Endothelial cell of umbilical vein (primary cell): ENCODE data around the gene CHST15. TPM values are rescaled to one million over a fixed set of nuclear protein-coding genes. Genes with fewer than 3 reads are reported as not detected.

ENCODE experiments used
- BruUV-seq: library from RNA; stranded (reverse); fragments of 400-500 nt; replicated peaks from 2 replicates; lab custom pipeline; 2021; lab: Mats Ljungman, UMichigan
- CTCF ChIA-PET: fragments of 300-600, 350-600 bp; sonication (Branson Sonifier 250); formaldehyde crosslinking; loops from one replicate; lab custom pipeline; 2021; ENCODE audit warnings: antibody characterized with exemption, inconsistent platforms; lab: Charles Lee
- POLR2A ChIA-PET: fragments of 300-600, 350-600 bp; sonication (Branson Sonifier 250); formaldehyde crosslinking; loops from one replicate; lab custom pipeline; 2021; ENCODE audit warnings: antibody characterized with exemption, inconsistent platforms; lab: Charles Lee
- DNase-seq: peaks from one replicate; pipeline ENCODE4 v3.0.0-alpha.2; 2011; ENCODE audit warnings: low read depth, low spot score
- FAIRE-seq: peaks from 2 replicates; lab custom pipeline; 2011; peaks lifted over from hg19 to GRCh38; lab: Jason Lieb, UNC
- H2AFZ ChIP-seq: 2 replicates; pipeline ENCODE4 v1.6.0; 2012; ENCODE audit warnings: low read depth, low read length, control low read depth, inconsistent platforms
- H3K27ac ChIP-seq: 2 replicates; pipeline ENCODE4 v1.5.1; 2011; ENCODE audit warnings: low read depth, mild to moderate bottlenecking, control low read depth, low read length, moderate library complexity; ENCODE audit not compliant: insufficient read depth
- H3K27me3 ChIP-seq, 2 experiments: 2 replicates each; pipeline versions ENCODE4 v1.6.0 to v1.6.1; 2011; ENCODE audit warnings: low read length in 2 of 2, mixed read lengths in 1 of 2; ENCODE audit not compliant: control insufficient read depth in 2 of 2, insufficient read depth in 2 of 2
- H3K36me3 ChIP-seq, 2 experiments: 2 replicates in 1 of 2; 3 replicates in 1 of 2; pipeline ENCODE4 v1.5.1; 2011; ENCODE audit warnings: low read length in 2 of 2, mild to moderate bottlenecking in 1 of 2, moderate library complexity in 1 of 2; ENCODE audit not compliant: control insufficient read depth in 2 of 2, insufficient read depth in 2 of 2; ENCODE audit errors: extremely low read depth in 1 of 2
- H3K4me1 ChIP-seq: 3 replicates; pipeline ENCODE4 v1.5.1; 2011; ENCODE audit warnings: mild to moderate bottlenecking, low read length; ENCODE audit not compliant: control insufficient read depth, insufficient read depth; ENCODE audit errors: extremely low read depth
- H3K4me2 ChIP-seq: 2 replicates; pipeline ENCODE4 v1.6.1; 2011; ENCODE audit warnings: low read length, control low read depth, mixed read lengths; ENCODE audit not compliant: insufficient read depth
- H3K4me3 ChIP-seq, 3 experiments: fragments of 200-600 bp in 1 of 3; sonication (generic), shearing (Covaris generic) in 1 of 3; replicated peaks in 1 of 3; 2 replicates each; pipeline ENCODE4 v1.5.1; 2011 to 2016; ENCODE audit warnings: control low read depth in 3 of 3, low read length in 3 of 3, mild to moderate bottlenecking in 2 of 3, inconsistent platforms in 1 of 3, low read depth in 1 of 3, moderate library complexity in 1 of 3; ENCODE audit not compliant: insufficient read depth in 1 of 3
- H3K79me2 ChIP-seq: 2 replicates; pipeline ENCODE4 v1.6.0; 2012; ENCODE audit warnings: low read length, inconsistent platforms; ENCODE audit not compliant: control insufficient read depth, insufficient read depth
- H3K9ac ChIP-seq: replicated peaks from 2 replicates; pipeline ENCODE3; 2011; ENCODE audit warnings: low read length, control low read depth; ENCODE audit not compliant: insufficient read depth; ENCODE audit errors: extremely low read depth
- H3K9me1 ChIP-seq: replicated peaks from 3 replicates; pipeline ENCODE4 v1.6.0; 2011; ENCODE audit warnings: mild to moderate bottlenecking, low read length; ENCODE audit not compliant: control insufficient read depth, insufficient read depth; ENCODE audit errors: extremely low read depth
- H3K9me3 ChIP-seq: replicated peaks from 2 replicates; pipeline ENCODE4 v1.5.1; 2012; ENCODE audit warnings: low read length, inconsistent platforms; ENCODE audit not compliant: control insufficient read depth, insufficient read depth
- H4K20me1 ChIP-seq: replicated peaks from 2 replicates; pipeline ENCODE3; 2011; ENCODE audit warnings: mild to moderate bottlenecking, low read length; ENCODE audit not compliant: control insufficient read depth, insufficient read depth; ENCODE audit errors: extremely low read depth
- EZH2 ChIP-seq: IDR thresholded peaks from 2 replicates; pipeline ENCODE4 v1.6.1; 2012; ENCODE audit warnings: borderline replicate concordance, low read depth, mild to moderate bottlenecking, moderate library complexity, low read length, inconsistent platforms; ENCODE audit not compliant: severe bottlenecking
- FOS ChIP-seq: IDR thresholded peaks from 2 replicates; pipeline ENCODE4 v1.6.1; 2011; ENCODE audit warnings: mild to moderate bottlenecking, low read length, moderate library complexity, borderline replicate concordance; ENCODE audit not compliant: insufficient read depth
- GATA2 ChIP-seq: IDR thresholded peaks from 2 replicates; pipeline ENCODE4 v1.7.0; 2011; ENCODE audit warnings: low read depth, mild to moderate bottlenecking, moderate library complexity, mixed read lengths, low read length; ENCODE audit not compliant: insufficient read length, insufficient read depth
- JUN ChIP-seq: IDR thresholded peaks from 2 replicates; pipeline ENCODE4 v1.6.1; 2011; ENCODE audit warnings: borderline replicate concordance, low read depth; ENCODE audit not compliant: insufficient read length, insufficient read depth
- MYC ChIP-seq: IDR thresholded peaks from one replicate; pipeline ENCODE4 v1.6.1; 2011; ENCODE audit warnings: mild to moderate bottlenecking, low read depth, low read length
- POLR2A ChIP-seq: IDR thresholded peaks from 2 replicates; pipeline ENCODE4 v1.6.1; 2012; ENCODE audit warnings: low read depth, mild to moderate bottlenecking, control low read depth, low read length
- POLR2AphosphoS5 ChIP-seq: IDR thresholded peaks from 2 replicates; pipeline ENCODE4 v1.6.1; 2012; ENCODE audit warnings: low read depth, mild to moderate bottlenecking, control low read depth, low read length, moderate library complexity; ENCODE audit not compliant: insufficient read depth
- dilution Hi-C: fragments of 300-500 bp; cut with MboI; formaldehyde crosslinking; loops from one replicate; pipeline ENCODE4 v1.15.0; 2019; ENCODE audit warnings: low sequenced_read_pairs; ENCODE audit not compliant: extremely low pct_ligation_motif_present
- intact Hi-C: fragments of 100-400 bp; cut with micrococcal nuclease; formaldehyde crosslinking; loops from one replicate; pipeline ENCODE4 v1.10.0; 2022
- polyA plus RNA-seq, 4 experiments: library from polyadenylated mRNA; depleted of rRNA in 3 of 4; stranded (reverse) in 3 of 4; unstranded in 1 of 4; fragments of >200 nt; gene quantifications; 2 replicates each; pipeline versions ENCODE4 v1.2.1 to v1.2.3, GENCODE V29; 2011 to 2012; ENCODE audit warnings: missing spikeins in 1 of 4
- total RNA-seq: library from RNA; stranded (reverse); gene quantifications from 2 replicates; pipeline ENCODE4 v1.2.3, GENCODE V29; 2021
- TF ChIP-seq, protein P1 (sequence below): IDR thresholded peaks from 2 replicates; pipeline ENCODE4 v1.6.1; 2011; ENCODE audit not compliant: insufficient read depth, insufficient read length
- TF ChIP-seq, protein P2 (sequence below), 2 donors: IDR thresholded peaks; 1 replicate in 1 of 2; 2 replicates in 1 of 2; pipeline ENCODE4 v1.5.1; 2011; ENCODE audit warnings: low read length in 2 of 2, mild to moderate bottlenecking in 2 of 2, moderate library complexity in 2 of 2, control low read depth in 1 of 2, inconsistent platforms in 1 of 2, low read depth in 1 of 2; ENCODE audit not compliant: insufficient read depth in 1 of 2; ENCODE audit errors: extremely low read depth in 1 of 2

CHST15 gene
- total and polyA plus RNA-seq, 2 donors (not counting 3 experiments of a cell fraction or from before 2014, with no cell fraction given): 23.1 to 29.2 TPM

DNA sequence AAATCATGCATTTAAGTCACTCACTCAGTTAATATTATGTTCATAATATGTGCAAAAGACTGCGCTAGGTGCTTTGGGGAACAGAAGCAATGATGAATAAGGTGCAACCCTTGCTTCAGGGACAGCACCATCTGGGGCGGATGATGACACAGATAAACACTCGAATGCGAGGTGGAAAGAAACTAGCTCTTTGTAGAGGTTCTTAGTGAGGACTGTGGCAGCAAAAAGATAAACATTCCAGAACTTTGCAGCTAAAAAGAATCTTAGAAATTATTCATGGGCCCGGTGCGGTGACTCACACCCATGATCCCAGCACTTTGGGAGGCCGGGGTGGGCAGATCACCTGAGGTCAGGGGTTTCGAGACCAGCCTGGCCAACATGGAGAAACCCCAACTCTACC is 29.8 kb upstream of the CHST15 start:
- no peak for TF ChIP-seq GATA2
- TF ChIP-seq JUN: no peak
- no peak for TF ChIP-seq EZH2
- TF ChIP-seq, protein P1, sequence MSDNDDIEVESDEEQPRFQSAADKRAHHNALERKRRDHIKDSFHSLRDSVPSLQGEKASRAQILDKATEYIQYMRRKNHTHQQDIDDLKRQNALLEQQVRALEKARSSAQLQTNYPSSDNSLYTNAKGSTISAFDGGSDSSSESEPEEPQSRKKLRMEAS: no peak
- TF ChIP-seq POLR2AphosphoS5: no peak
- TF ChIP-seq POLR2A: no peak
- no peak for TF ChIP-seq FOS
- no peak for TF ChIP-seq MYC
- DNase-seq (no peak), FAIRE-seq (no peak)
- POLR2A ChIA-PET: no interaction called here
- Histone ChIP-seq H3K27me3 (no peaks in the 10 kb centered on the region), H3K36me3 (no peaks in the 10 kb centered on the region), H3K9me3 (no peaks in the 10 kb centered on the region), H3K79me2 (no peaks in the 10 kb centered on the region), H2AFZ (no peak overlapping the region), H3K4me1 (peaks cover 21% of the 10 kb centered on the region), H3K9me1 (no peaks in the 10 kb centered on the region), H4K20me1 (no peaks in the 10 kb centered on the region), H3K4me2 (no peak overlapping the region), H3K9ac (no peak overlapping the region), H3K4me3 (no peak overlapping the region), H3K27ac (no peak overlapping the region)
- dilution Hi-C loops (no loop called here), intact Hi-C loops (loop anchor here (10.0 kb wide), 1 partner anchor 318 kb away; no protein-coding TSS in a partner anchor)
- BruUV-seq: no TSS peak
- CTCF ChIA-PET: interaction anchor here (1.5 kb wide), 1 partner anchor 266 kb away, joined by 4 read pairs; no protein-coding TSS in a partner anchor

DNA sequence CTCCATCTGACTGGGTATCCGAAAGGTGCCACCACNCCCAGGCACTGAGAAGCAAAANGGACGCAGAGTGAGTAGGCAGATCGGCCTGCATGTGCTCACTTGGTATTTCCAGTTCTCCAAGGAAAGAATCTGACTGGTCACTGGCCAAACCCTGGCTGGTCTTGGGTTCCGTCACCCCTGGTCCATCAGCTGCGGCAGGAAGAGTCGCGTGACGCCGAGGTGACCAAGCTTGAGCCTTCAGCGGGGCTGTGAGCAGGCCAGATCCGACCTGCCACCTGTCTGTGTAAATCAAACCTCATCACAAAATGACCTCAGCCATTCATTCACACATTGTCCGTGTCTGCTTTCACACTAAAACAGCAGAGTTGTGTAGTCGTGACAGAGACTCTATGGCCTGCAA is 28.8 kb upstream of the CHST15 start:
- no peaks in the 10 kb centered on the region for H3K36me3 ChIP-seq
- no peak overlapping the region for H3K4me3 ChIP-seq
- H3K27me3 ChIP-seq: no peaks in the 10 kb centered on the region
- dilution Hi-C loops (no loop called here), intact Hi-C loops (loop anchor here (10.0 kb wide), 1 partner anchor 317 kb away; no protein-coding TSS in a partner anchor)
- POLR2A ChIA-PET: no interaction called here
- DNase-seq: no peak
- TF ChIP-seq POLR2AphosphoS5 (no peak), MYC (no peak), FOS (no peak)
- TF ChIP-seq, protein P2, sequence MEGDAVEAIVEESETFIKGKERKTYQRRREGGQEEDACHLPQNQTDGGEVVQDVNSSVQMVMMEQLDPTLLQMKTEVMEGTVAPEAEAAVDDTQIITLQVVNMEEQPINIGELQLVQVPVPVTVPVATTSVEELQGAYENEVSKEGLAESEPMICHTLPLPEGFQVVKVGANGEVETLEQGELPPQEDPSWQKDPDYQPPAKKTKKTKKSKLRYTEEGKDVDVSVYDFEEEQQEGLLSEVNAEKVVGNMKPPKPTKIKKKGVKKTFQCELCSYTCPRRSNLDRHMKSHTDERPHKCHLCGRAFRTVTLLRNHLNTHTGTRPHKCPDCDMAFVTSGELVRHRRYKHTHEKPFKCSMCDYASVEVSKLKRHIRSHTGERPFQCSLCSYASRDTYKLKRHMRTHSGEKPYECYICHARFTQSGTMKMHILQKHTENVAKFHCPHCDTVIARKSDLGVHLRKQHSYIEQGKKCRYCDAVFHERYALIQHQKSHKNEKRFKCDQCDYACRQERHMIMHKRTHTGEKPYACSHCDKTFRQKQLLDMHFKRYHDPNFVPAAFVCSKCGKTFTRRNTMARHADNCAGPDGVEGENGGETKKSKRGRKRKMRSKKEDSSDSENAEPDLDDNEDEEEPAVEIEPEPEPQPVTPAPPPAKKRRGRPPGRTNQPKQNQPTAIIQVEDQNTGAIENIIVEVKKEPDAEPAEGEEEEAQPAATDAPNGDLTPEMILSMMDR (IDR thresholded peaks at IDR 0.05; ENCODE audit: extremely low read depth in 1 of 2, insufficient read depth in 1 of 2, low read depth in 1 of 2, low read length in 2 of 2): no peak
- H2AFZ ChIP-seq: no peak overlapping the region
- H3K9ac ChIP-seq: no peak overlapping the region
- H3K4me1 ChIP-seq: peaks cover 21% of the 10 kb centered on the region
- FAIRE-seq: no peak
- H3K9me1 ChIP-seq: no peaks in the 10 kb centered on the region
- CTCF ChIA-PET: no interaction called here
- H3K9me3 ChIP-seq: no peaks in the 10 kb centered on the region
- no peak overlapping the region for H3K27ac ChIP-seq
- H4K20me1 ChIP-seq: no peaks in the 10 kb centered on the region
- H3K4me2 ChIP-seq: no peak overlapping the region
- BruUV-seq: no TSS peak
- no peaks in the 10 kb centered on the region for H3K79me2 ChIP-seq
